GM12872 (cell line): ENCODE results near the gene S100B.

Experiments
- CTCF ChIP-seq: IDR thresholded peaks from 3 replicates; pipeline ENCODE4 v1.5.1; 2011; ENCODE audit warnings: low read depth, mild to moderate bottlenecking, low read length, moderate library complexity; ENCODE audit not compliant: insufficient read depth

Gene S100B

GRCh38 chr21:46607636-46608035 is 2.8 kb upstream of the S100B start:
- no peak for TF ChIP-seq CTCF

GRCh38 chr21:46606427-46606813 is 1.5 kb upstream of the S100B start:
- TF ChIP-seq CTCF, result no peak

DNA sequence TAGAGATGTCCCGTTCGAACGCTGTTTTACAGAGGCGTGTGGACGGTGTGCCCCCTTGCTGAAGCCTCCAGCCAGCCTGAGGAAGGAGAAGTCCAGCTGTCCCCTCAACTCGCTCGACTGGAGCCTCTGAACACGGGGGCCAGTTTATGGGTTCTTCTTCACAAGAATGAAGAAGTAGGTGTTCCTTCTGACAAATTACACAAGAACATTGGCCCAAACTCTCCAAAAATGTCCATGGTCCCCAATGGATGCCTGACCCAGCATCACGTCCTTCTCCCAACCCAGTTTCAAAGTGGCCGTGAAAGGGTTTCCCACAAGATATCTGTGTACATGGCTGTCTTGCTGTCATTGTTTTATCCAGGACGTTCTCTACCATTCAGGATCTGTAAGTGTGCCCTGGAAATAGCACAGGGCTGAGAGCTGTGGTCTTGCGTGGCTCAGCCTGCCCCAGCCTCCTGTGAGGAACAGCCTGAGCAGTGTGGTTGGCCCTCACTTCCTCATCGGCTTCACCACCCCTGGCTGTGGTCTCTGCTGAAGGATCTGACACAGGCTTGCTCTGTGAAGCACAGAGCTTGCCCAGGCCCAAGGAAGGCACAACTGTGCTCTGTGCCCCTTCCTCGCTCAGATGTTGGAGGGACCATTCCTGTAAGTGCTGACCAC is 1.0 kb upstream of the S100B start:
- no peak for TF ChIP-seq CTCF

DNA sequence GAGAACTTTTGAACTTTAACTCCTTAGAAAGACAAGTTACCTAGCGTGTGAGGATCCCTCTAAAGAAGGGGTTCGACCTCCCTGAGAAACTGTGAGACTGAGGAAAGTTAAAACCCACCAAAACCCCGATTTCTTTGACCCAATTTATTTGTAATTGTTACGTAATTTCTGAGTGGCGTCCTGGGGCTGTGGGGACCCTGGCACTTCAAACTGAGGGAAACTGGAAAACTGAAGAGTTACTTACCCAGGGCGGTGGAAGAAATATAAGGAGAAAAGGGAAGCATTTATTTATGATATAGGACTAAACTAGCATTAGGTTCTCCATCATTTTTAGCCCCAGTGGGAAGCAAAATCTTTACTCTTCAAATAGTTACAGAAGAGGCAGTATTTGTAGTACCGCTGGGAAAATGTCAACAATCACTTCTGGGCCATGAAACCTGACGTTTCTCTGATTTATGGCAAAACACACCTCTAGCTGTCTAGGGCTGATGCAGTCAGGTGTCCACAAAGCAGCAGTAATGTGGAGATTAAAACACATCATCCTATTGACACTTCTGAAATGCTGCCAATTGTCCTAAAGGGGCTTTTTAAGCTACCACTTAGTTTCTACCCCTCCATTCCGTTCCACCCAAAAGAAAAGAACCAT is 430 bp downstream of the S100B start:
- no peak for TF ChIP-seq CTCF

- TF ChIP-seq CTCF, result no peak
These were observed 1.7 kb downstream of the S100B start for GRCh38 chr21:46603228-46603627.

GRCh38 chr21:46600978-46601377 is 3.9 kb downstream of the S100B start:
- no peak for TF ChIP-seq CTCF

- TF ChIP-seq CTCF, result no peak
These were observed 4.6 kb downstream of the S100B start for GRCh38 chr21:46600305-46600704.
